WTC11 (cell line): Measurements from ENCODE around the gene ESM1.

ENCODE experiments used
- ATF1 ChIP-seq: sonication (generic); formaldehyde crosslinking; IDR thresholded peaks from 2 replicates; pipeline ENCODE4 v1.8.1; 2023; ENCODE audit warnings: mild to moderate bottlenecking, moderate library complexity, missing genetic modification reagents
- CBFB ChIP-seq: sonication (generic); formaldehyde crosslinking; IDR thresholded peaks from 2 replicates; pipeline ENCODE4 v1.8.1; 2022; ENCODE audit warnings: mild to moderate bottlenecking, low read depth, missing genetic modification reagents
- CREB1 ChIP-seq: sonication (generic); formaldehyde crosslinking; IDR thresholded peaks from 2 replicates; pipeline ENCODE4 v1.8.0; 2023; ENCODE audit warnings: mild to moderate bottlenecking, missing genetic modification reagents
- E2F1 ChIP-seq: sonication (generic); formaldehyde crosslinking; IDR thresholded peaks from 2 replicates; pipeline ENCODE4 v1.8.0; 2022; ENCODE audit warnings: mild to moderate bottlenecking, missing genetic modification reagents
- ESRRA ChIP-seq: sonication (generic); formaldehyde crosslinking; IDR thresholded peaks from 2 replicates; pipeline ENCODE4 v1.8.1; 2022; ENCODE audit warnings: mild to moderate bottlenecking, missing genetic modification reagents, borderline replicate concordance
- IRF1 ChIP-seq: sonication (generic); formaldehyde crosslinking; IDR thresholded peaks from 2 replicates; pipeline ENCODE4 v1.8.0; 2023; ENCODE audit warnings: missing genetic modification reagents
- KAT7 ChIP-seq: sonication (generic); formaldehyde crosslinking; IDR thresholded peaks from 2 replicates; pipeline ENCODE4 v1.8.1; 2023; ENCODE audit warnings: missing genetic modification reagents, mild to moderate bottlenecking, borderline replicate concordance
- MAX ChIP-seq: sonication (generic); formaldehyde crosslinking; IDR thresholded peaks from 2 replicates; pipeline ENCODE4 v1.8.0; 2022; ENCODE audit warnings: mild to moderate bottlenecking, missing genetic modification reagents
- PREB ChIP-seq: sonication (generic); formaldehyde crosslinking; IDR thresholded peaks from 2 replicates; pipeline ENCODE4 v1.8.1; 2022; ENCODE audit warnings: mild to moderate bottlenecking, missing genetic modification reagents, moderate library complexity, borderline replicate concordance
- SP1 ChIP-seq: sonication (generic); formaldehyde crosslinking; conservative IDR thresholded peaks from 2 replicates; pipeline ENCODE4 v1.8.1; 2022; ENCODE audit warnings: missing genetic modification reagents
- TF ChIP-seq, protein P1 (sequence below): sonication (generic); formaldehyde crosslinking; IDR thresholded peaks from 2 replicates; pipeline ENCODE4 v1.8.1; 2023; ENCODE audit warnings: mild to moderate bottlenecking, moderate library complexity, missing genetic modification reagents
- TF ChIP-seq, protein P2 (sequence below): sonication (generic); formaldehyde crosslinking; IDR thresholded peaks from 2 replicates; pipeline ENCODE4 v1.8.0; 2022; ENCODE audit warnings: missing genetic modification reagents
- TF ChIP-seq, protein P3 (sequence below): fragments of 200-600 bp; IDR thresholded peaks from 2 replicates; pipeline ENCODE4 v1.8.0; 2022; ENCODE audit warnings: antibody characterized with exemption
- TF ChIP-seq, protein P4 (sequence below): sonication (generic); formaldehyde crosslinking; conservative IDR thresholded peaks from 2 replicates; pipeline ENCODE4 v1.8.1; 2022; ENCODE audit warnings: mild to moderate bottlenecking, missing genetic modification reagents

DNA sequence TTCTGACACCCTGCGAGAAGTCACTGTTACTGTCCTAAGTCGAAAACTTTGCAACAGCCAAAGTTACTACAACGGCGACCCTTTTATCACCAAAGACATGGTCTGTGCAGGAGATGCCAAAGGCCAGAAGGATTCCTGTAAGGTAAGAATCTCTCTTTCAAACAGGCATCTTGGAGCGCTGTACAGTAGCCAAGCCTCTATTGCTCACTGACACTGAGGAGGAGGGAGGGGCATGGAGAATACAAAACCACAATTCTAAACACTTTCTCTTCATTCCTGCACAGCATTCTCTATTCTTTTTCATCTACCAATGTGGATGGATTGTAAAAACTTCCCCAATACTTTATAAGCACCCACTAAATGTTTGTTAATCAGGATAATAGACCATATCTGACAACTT is 46.1 kb upstream of the ESM1 start:
- TF ChIP-seq, protein P1, sequence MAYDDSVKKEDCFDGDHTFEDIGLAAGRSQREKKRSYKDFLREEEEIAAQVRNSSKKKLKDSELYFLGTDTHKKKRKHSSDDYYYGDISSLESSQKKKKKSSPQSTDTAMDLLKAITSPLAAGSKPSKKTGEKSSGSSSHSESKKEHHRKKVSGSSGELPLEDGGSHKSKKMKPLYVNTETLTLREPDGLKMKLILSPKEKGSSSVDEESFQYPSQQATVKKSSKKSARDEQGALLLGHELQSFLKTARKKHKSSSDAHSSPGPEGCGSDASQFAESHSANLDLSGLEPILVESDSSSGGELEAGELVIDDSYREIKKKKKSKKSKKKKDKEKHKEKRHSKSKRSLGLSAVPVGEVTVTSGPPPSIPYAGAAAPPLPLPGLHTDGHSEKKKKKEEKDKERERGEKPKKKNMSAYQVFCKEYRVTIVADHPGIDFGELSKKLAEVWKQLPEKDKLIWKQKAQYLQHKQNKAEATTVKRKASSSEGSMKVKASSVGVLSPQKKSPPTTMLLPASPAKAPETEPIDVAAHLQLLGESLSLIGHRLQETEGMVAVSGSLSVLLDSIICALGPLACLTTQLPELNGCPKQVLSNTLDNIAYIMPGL (CRISPR knock-in tag): no peak
- TF ChIP-seq PREB (CRISPR knock-in tag) (no peak), SP1 (CRISPR knock-in tag) (no peak), CREB1 (CRISPR knock-in tag) (no peak), ESRRA (CRISPR knock-in tag) (no peak), E2F1 (no peak), ATF1 (CRISPR knock-in tag) (no peak), MAX (CRISPR knock-in tag) (no peak), IRF1 (CRISPR knock-in tag) (no peak), CBFB (no peak), KAT7 (CRISPR knock-in tag) (no peak)
- TF ChIP-seq, protein P2, sequence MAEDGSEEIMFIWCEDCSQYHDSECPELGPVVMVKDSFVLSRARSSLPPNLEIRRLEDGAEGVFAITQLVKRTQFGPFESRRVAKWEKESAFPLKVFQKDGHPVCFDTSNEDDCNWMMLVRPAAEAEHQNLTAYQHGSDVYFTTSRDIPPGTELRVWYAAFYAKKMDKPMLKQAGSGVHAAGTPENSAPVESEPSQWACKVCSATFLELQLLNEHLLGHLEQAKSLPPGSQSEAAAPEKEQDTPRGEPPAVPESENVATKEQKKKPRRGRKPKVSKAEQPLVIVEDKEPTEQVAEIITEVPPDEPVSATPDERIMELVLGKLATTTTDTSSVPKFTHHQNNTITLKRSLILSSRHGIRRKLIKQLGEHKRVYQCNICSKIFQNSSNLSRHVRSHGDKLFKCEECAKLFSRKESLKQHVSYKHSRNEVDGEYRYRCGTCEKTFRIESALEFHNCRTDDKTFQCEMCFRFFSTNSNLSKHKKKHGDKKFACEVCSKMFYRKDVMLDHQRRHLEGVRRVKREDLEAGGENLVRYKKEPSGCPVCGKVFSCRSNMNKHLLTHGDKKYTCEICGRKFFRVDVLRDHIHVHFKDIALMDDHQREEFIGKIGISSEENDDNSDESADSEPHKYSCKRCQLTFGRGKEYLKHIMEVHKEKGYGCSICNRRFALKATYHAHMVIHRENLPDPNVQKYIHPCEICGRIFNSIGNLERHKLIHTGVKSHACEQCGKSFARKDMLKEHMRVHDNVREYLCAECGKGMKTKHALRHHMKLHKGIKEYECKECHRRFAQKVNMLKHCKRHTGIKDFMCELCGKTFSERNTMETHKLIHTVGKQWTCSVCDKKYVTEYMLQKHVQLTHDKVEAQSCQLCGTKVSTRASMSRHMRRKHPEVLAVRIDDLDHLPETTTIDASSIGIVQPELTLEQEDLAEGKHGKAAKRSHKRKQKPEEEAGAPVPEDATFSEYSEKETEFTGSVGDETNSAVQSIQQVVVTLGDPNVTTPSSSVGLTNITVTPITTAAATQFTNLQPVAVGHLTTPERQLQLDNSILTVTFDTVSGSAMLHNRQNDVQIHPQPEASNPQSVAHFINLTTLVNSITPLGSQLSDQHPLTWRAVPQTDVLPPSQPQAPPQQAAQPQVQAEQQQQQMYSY (CRISPR knock-in tag): no peak
- TF ChIP-seq, protein P3, sequence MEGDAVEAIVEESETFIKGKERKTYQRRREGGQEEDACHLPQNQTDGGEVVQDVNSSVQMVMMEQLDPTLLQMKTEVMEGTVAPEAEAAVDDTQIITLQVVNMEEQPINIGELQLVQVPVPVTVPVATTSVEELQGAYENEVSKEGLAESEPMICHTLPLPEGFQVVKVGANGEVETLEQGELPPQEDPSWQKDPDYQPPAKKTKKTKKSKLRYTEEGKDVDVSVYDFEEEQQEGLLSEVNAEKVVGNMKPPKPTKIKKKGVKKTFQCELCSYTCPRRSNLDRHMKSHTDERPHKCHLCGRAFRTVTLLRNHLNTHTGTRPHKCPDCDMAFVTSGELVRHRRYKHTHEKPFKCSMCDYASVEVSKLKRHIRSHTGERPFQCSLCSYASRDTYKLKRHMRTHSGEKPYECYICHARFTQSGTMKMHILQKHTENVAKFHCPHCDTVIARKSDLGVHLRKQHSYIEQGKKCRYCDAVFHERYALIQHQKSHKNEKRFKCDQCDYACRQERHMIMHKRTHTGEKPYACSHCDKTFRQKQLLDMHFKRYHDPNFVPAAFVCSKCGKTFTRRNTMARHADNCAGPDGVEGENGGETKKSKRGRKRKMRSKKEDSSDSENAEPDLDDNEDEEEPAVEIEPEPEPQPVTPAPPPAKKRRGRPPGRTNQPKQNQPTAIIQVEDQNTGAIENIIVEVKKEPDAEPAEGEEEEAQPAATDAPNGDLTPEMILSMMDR: no peak
- TF ChIP-seq, protein P4, sequence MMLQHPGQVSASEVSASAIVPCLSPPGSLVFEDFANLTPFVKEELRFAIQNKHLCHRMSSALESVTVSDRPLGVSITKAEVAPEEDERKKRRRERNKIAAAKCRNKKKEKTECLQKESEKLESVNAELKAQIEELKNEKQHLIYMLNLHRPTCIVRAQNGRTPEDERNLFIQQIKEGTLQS (CRISPR knock-in tag): no peak
